Sigmoid colon (tissue), 4 donors: ENCODE measurements around the gene MAGEB10.

ENCODE experiments used
- EP300 ChIP-seq, 4 donors: sonication (generic); formaldehyde crosslinking; IDR thresholded peaks; one replicate each; pipeline ENCODE4 v1.6.1; 2017; ENCODE audit warnings: antibody characterized with exemption in 4 of 4
- POLR2A ChIP-seq, 2 donors: fragments of 450-650 bp; IDR thresholded peaks; one replicate each; pipeline ENCODE4 v1.6.1; 2016; ENCODE audit warnings: antibody characterized with exemption in 2 of 2, mild to moderate bottlenecking in 2 of 2, moderate library complexity in 2 of 2
- POLR2AphosphoS5 ChIP-seq, 4 donors: sonication (generic); formaldehyde crosslinking; IDR thresholded peaks; one replicate each; pipeline ENCODE4 v1.6.1; 2017; ENCODE audit warnings: antibody characterized with exemption in 4 of 4
- TF ChIP-seq, protein P1 (sequence below), 4 experiments: fragments of 450-650 bp in 3 of 4; fragments of 200-600 bp in 1 of 4; IDR thresholded peaks; one replicate each; pipeline ENCODE4 v1.5.1; 2016 to 2019; ENCODE audit warnings: antibody characterized with exemption in 4 of 4, mild to moderate bottlenecking in 3 of 4, moderate library complexity in 2 of 4

DNA sequence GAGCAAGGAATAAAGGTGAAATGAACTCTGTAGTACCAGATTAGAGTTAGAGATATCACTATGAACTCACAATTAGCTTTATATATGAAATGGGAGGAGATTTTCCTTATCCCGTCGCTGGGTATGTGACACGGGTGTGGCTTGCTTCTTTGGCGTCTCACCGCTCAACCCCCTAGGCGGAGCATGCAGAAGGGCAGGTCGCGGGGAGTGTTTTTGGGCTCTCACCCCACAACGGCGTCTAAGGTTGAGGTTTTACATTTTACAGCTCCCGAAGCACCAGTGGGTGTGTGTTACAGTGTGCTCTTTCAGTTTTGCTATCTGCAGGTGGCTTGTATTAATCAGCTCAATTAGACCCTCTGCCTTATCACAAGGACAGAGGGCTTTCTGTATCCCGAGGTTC lies 42.1 kb upstream of the MAGEB10 start:
- TF ChIP-seq, protein P1, sequence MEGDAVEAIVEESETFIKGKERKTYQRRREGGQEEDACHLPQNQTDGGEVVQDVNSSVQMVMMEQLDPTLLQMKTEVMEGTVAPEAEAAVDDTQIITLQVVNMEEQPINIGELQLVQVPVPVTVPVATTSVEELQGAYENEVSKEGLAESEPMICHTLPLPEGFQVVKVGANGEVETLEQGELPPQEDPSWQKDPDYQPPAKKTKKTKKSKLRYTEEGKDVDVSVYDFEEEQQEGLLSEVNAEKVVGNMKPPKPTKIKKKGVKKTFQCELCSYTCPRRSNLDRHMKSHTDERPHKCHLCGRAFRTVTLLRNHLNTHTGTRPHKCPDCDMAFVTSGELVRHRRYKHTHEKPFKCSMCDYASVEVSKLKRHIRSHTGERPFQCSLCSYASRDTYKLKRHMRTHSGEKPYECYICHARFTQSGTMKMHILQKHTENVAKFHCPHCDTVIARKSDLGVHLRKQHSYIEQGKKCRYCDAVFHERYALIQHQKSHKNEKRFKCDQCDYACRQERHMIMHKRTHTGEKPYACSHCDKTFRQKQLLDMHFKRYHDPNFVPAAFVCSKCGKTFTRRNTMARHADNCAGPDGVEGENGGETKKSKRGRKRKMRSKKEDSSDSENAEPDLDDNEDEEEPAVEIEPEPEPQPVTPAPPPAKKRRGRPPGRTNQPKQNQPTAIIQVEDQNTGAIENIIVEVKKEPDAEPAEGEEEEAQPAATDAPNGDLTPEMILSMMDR (IDR thresholded peaks at IDR 0.05) = no peak
- TF ChIP-seq EP300 (IDR thresholded peaks at IDR 0.05) (no peak), POLR2A (IDR thresholded peaks at IDR 0.05) (no peak), POLR2AphosphoS5 (IDR thresholded peaks at IDR 0.05) (no peak)
